GM12875 (cell line): Measurements from ENCODE around the gene TEX29.

ENCODE experiments used
- H3K4me3 ChIP-seq: one replicate; pipeline ENCODE4 v1.5.1; 2011; ENCODE audit warnings: low read depth, low read length, control low read depth
- TF ChIP-seq, protein P1 (sequence below): IDR thresholded peaks from 2 replicates; pipeline ENCODE4 v1.5.1; 2011; ENCODE audit warnings: low read depth, mild to moderate bottlenecking, control low read depth, inconsistent platforms, low read length, moderate library complexity, borderline replicate concordance; ENCODE audit not compliant: insufficient read depth

The TEX29 gene

DNA sequence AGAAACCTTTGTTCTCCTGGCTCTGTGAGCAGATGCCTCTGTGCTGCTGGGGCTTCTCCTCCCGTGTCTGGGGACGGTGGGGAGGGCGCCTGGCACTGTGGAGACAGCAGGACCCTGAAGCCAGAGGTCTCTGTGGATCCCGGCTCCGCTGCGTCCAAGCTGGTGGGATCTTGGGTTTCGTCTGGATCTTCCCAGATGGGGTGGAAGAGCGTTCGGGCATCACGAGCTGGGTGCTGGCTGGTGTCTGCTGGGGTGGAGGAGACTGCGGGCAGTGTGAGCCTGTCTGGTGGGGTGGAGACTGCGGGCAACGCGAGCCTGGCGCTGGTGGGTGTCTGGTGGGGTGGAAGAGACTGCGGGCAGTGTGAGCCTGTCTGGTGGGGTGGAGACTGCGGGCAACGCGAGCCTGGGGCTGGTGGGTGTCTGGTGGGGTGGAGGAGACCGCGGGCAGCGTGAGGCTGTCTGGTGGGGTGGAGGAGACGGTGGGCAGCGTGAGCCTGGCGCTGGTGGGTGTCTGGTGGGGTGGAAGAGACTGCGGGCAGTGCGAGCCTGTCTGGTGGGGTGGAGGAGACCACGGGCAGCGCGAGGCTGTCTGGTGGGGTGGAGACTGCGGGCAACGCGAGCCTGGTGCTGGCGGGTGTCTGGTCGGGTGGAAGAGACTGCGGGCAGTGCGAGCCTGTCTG is 5.6 kb downstream of the TEX29 start:
- no peak overlapping the region for H3K4me3 ChIP-seq
- TF ChIP-seq, protein P1, sequence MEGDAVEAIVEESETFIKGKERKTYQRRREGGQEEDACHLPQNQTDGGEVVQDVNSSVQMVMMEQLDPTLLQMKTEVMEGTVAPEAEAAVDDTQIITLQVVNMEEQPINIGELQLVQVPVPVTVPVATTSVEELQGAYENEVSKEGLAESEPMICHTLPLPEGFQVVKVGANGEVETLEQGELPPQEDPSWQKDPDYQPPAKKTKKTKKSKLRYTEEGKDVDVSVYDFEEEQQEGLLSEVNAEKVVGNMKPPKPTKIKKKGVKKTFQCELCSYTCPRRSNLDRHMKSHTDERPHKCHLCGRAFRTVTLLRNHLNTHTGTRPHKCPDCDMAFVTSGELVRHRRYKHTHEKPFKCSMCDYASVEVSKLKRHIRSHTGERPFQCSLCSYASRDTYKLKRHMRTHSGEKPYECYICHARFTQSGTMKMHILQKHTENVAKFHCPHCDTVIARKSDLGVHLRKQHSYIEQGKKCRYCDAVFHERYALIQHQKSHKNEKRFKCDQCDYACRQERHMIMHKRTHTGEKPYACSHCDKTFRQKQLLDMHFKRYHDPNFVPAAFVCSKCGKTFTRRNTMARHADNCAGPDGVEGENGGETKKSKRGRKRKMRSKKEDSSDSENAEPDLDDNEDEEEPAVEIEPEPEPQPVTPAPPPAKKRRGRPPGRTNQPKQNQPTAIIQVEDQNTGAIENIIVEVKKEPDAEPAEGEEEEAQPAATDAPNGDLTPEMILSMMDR, result no peak

DNA sequence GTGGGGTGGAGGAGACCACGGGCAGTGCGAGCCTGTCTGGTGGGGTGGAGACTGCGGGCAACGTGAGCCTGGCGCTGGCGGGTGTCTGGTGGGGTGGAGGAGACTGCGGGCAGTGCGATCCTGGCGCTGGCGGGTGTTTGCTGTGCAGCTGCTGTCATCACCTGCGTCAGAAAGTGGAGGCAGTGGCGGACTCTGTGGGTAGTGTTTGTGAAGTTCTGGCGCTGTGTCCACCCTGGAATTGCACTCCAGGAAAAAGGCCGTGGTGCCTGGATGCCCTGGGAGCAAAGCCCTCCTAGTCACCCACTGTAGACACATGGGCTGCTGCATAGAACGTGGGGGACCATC is 6.2 kb downstream of the TEX29 start:
- H3K4me3 ChIP-seq, result no peak overlapping the region
- TF ChIP-seq, protein P1, result no peak

GRCh38 chr13:111326981-111327642 is 6.7 kb downstream of the TEX29 start:
- H3K4me3 ChIP-seq, result no peak overlapping the region
- TF ChIP-seq, protein P1, result no peak

DNA sequence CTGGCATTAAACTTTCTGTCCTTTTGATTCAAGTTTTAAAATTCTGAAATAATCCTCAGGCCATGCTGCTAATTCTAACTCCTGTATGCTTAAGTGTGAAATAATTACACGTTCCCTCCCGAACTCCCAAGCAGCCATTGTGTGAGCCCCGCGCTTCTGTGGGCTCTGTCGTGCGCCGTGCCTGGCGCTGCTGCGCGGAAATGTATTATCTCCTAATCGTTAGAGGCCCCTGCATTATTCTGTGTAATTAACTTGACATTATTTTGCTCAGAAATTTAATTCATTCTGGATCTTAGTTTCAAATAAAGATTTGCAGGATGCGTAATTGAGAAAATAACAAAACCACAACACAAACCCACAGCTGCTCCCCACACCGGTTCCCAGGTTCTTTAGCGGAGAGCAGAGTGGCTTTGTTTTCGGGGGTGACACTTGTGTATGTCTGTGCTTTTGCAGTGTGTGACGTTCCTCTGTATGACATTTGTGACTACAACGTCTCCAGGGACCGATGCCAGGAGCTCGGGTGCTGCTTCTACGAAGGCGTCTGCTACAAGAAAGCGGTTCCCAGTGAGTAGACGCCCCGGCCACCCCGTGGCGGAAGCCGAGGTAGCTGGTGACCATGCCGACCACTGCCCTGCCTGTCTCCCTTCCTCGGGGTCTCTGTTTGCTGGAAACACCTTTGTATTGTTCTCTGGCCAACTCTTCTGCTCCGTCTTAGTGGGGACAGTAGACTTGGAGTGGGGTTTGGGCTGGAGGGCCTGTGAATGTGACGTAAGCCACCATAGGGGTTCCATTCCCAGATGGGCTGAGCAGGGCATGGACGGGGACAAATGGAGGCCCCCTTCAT is 7.5 kb downstream of the TEX29 start:
- TF ChIP-seq, protein P1, result no peak
- H3K4me3 ChIP-seq, result no peak overlapping the region

DNA sequence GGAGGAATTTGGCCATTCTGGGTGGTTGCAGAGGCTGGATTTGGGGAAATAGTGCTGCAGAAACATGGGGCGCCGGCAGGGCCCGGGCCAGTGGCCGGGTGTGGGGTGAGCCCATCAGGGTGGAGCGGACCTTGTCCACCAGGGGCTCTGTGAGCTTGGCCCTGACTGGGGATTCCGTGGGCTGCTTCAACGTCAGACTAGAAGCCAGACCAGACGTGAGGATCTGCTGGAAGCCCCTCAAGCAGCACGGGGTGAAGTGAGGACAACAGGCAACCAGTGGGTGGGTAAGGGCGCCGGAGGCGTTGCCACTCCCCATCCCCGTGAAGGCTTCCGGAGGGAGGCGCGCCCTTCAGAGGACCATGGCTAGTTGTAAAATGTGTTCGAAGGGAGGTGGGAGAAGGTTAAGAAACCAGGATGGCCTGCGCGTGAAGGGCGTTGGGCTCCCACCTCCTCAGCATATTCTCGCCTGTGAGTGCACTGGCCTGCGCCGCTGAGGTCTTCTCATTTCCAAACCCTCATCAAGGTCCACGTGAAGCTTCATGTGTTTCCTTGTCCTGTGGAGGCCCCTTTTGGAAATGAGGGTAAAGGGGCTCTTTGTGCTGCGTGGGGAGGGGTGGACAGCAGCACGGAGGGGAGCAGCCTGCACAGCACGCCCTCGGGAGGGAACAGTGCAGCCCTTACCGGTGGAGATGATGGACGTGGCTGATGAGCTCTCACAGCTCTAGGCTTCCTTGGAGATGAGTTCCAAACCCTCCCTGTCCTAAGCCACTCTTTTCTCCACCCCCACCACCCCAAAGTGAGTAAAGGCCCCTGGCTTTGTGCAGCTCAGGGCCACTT is 8.3 kb downstream of the TEX29 start:
- H3K4me3 ChIP-seq, result no peak overlapping the region
- TF ChIP-seq, protein P1, result no peak

- H3K4me3 ChIP-seq, result no peak overlapping the region
- TF ChIP-seq, protein P1, result no peak
These were observed 9.2 kb downstream of the TEX29 start for GRCh38 chr13:111329641-111330040.
